Activated CD8-positive, alpha-beta memory T cell treated with anti-CD3 and anti-CD28 coated beads, Interleukin-2, amount 50 U/mL, for 4 hours (primary cell): ENCODE measurements around the gene PDE4C.

ENCODE experiments used
- DNase-seq: peaks from one replicate; pipeline ENCODE4 v3.0.0-alpha.2; 2020

PDE4C gene

GRCh38 chr19:18225702-18226468 lies at the start of gene PDE4C:
Gene PDE4C (minus strand): TSS chr19:18226438. CDS start chr19:18226415, 23 bp downstream.
- DNase-seq, result no peak

- no peak for DNase-seq
Observed at GRCh38 chr19:18274781-18275356, 48.6 kb upstream of the PDE4C start.

GRCh38 chr19:18274219-18274780 lies 48.1 kb upstream of the PDE4C start, which contains the start of gene IQCN:
Gene IQCN (minus strand): TSS chr19:18274452. CDS start chr19:18269478, 4,974 bp downstream.
- no peak for DNase-seq

GRCh38 chr19:18273561-18274218 lies 47.5 kb upstream of the PDE4C start:
- DNase-seq, result no peak

GRCh38 chr19:18271433-18271841 lies 45.2 kb upstream of the PDE4C start:
- DNase-seq, result no peak

GRCh38 chr19:18270326-18270725 lies 44.1 kb upstream of the PDE4C start:
- no peak for DNase-seq

GRCh38 chr19:18269070-18269723 lies 43.0 kb upstream of the PDE4C start:
- no peak for DNase-seq

- no peak for DNase-seq
Observed at GRCh38 chr19:18266771-18267686, 40.8 kb upstream of the PDE4C start.

- no peak for DNase-seq
Observed at GRCh38 chr19:18265582-18265981, 39.3 kb upstream of the PDE4C start.

GRCh38 chr19:18264971-18265540 lies 38.8 kb upstream of the PDE4C start:
- no peak for DNase-seq

- no peak for DNase-seq
Observed at GRCh38 chr19:18264137-18264854, 38.1 kb upstream of the PDE4C start.

- no peak for DNase-seq
Observed at GRCh38 chr19:18263324-18264136, 37.3 kb upstream of the PDE4C start.

- no peak for DNase-seq
Observed at GRCh38 chr19:18262917-18263316, 36.7 kb upstream of the PDE4C start.

- DNase-seq, result no peak
Observed at GRCh38 chr19:18262144-18262543, 35.9 kb upstream of the PDE4C start.

GRCh38 chr19:18261474-18261873 lies 35.2 kb upstream of the PDE4C start:
- no peak for DNase-seq

- no peak for DNase-seq
Observed at GRCh38 chr19:18259893-18260292, 33.7 kb upstream of the PDE4C start.

GRCh38 chr19:18257503-18258470 lies 31.5 kb upstream of the PDE4C start:
- DNase-seq, result no peak
